OCI-LY7 (cell line): ENCODE results near the gene RSPH4A. TPM values are rescaled to one million over a fixed set of nuclear protein-coding genes. Genes with fewer than 3 reads are reported as not detected.

Experiments
- BruUV-seq: library from RNA; stranded (reverse); fragments of 400-500 nt; replicated peaks from 2 replicates; lab custom pipeline; 2021; lab: Mats Ljungman, UMichigan
- CTCF ChIA-PET: fragments of 300-600 bp; sonication (Branson Sonifier 250); formaldehyde crosslinking; loops from one replicate; lab custom pipeline; 2022; ENCODE audit warnings: antibody characterized with exemption; ENCODE audit not compliant: unreplicated experiment; lab: Charles Lee
- POLR2A ChIA-PET: fragments of 300-600 bp; sonication (Branson Sonifier 250); formaldehyde crosslinking; loops from one replicate; lab custom pipeline; 2022; ENCODE audit warnings: antibody characterized with exemption; lab: Charles Lee
- DNase-seq: peaks from one replicate; pipeline ENCODE4 v3.0.0-alpha.2; 2015; ENCODE audit warnings: low spot score
- H2AFZ ChIP-seq: fragments of 200-600 bp; sonication (generic), shearing (Covaris generic); 2 replicates; pipeline ENCODE4 v1.6.1; 2014; ENCODE audit warnings: mild to moderate bottlenecking, antibody characterized with exemption, low read length, moderate library complexity
- H3K27ac ChIP-seq: fragments of 200-600 bp; sonication (generic); 2 replicates; pipeline ENCODE4 v1.5.1; 2014; ENCODE audit warnings: mixed run types, low read depth, mild to moderate bottlenecking, moderate library complexity, low read length, inconsistent platforms; ENCODE audit not compliant: poor library complexity, severe bottlenecking
- H3K36me3 ChIP-seq: fragments of 200-600 bp; sonication (generic); 2 replicates; pipeline ENCODE4 v1.6.1; 2014; ENCODE audit warnings: mild to moderate bottlenecking, antibody characterized with exemption, low read length, moderate library complexity, mixed read lengths; ENCODE audit not compliant: insufficient read depth
- H3K4me1 ChIP-seq: fragments of 200-600 bp; sonication (generic); 2 replicates; pipeline ENCODE4 v1.5.1; 2014; ENCODE audit warnings: mild to moderate bottlenecking, low read length; ENCODE audit not compliant: insufficient read depth, poor library complexity, severe bottlenecking
- H3K4me2 ChIP-seq: fragments of 200-600 bp; sonication (generic); 2 replicates; pipeline ENCODE4 v1.6.1; 2014; ENCODE audit warnings: mild to moderate bottlenecking, low read length
- H3K4me3 ChIP-seq: fragments of 200-600 bp; sonication (generic); 2 replicates; pipeline ENCODE4 v1.5.1; 2014; ENCODE audit warnings: mild to moderate bottlenecking, low read depth, low read length; ENCODE audit not compliant: poor library complexity, severe bottlenecking
- H3K79me2 ChIP-seq: fragments of 200-600 bp; sonication (generic); 2 replicates; pipeline ENCODE4 v1.6.1; 2016; ENCODE audit warnings: low read depth, mild to moderate bottlenecking, low read length, moderate library complexity, mixed read lengths; ENCODE audit not compliant: insufficient read depth
- H3K9me2 ChIP-seq: fragments of 200-600 bp; sonication (generic); 2 replicates; pipeline ENCODE4 v1.6.1; 2016; ENCODE audit warnings: mild to moderate bottlenecking, low read length, mixed read lengths; ENCODE audit not compliant: insufficient read depth
- H3K9me3 ChIP-seq: fragments of 200-600 bp; sonication (generic); 2 replicates; pipeline ENCODE4 v1.6.1; 2014; ENCODE audit warnings: mild to moderate bottlenecking, mixed run types, low read length, mixed read lengths
- H4K20me1 ChIP-seq: fragments of 200-600 bp; sonication (generic); 2 replicates; pipeline ENCODE4 v1.6.1; 2014; ENCODE audit warnings: mild to moderate bottlenecking, antibody characterized with exemption, low read length, moderate library complexity, mixed read lengths; ENCODE audit not compliant: insufficient read depth
- EZH2phosphoT487 ChIP-seq: fragments of 200-600 bp; sonication (generic); IDR thresholded peaks from 2 replicates; pipeline ENCODE4 v1.6.1; 2018; ENCODE audit warnings: low read depth, borderline replicate concordance, mild to moderate bottlenecking, mixed run types, antibody characterized with exemption, low read length, moderate library complexity, mixed read lengths
- intact Hi-C: fragments of 100-400 bp; cut with micrococcal nuclease; formaldehyde crosslinking; loops from one replicate; pipeline ENCODE4 v1.10.0; 2022; ENCODE audit not compliant: unreplicated experiment
- total RNA-seq, 2 experiments: library from RNA; depleted of rRNA in 1 of 2; stranded (reverse); fragments of >200 nt in 1 of 2; shearing (Covaris generic) in 1 of 2; gene quantifications; 2 replicates each; pipeline ENCODE4 v1.2.3, GENCODE V29; 2014 to 2022
- TF ChIP-seq, protein P1 (sequence below): fragments of 200-600 bp; sonication (generic); conservative IDR thresholded peaks from 2 replicates; pipeline ENCODE4 v1.5.1; 2014; ENCODE audit warnings: mild to moderate bottlenecking, antibody characterized with exemption, low read length, moderate library complexity, mixed read lengths

Gene RSPH4A
- total RNA-seq, 2 experiments from 2014 or later, result 0.16 TPM; not detected in 1

DNA sequence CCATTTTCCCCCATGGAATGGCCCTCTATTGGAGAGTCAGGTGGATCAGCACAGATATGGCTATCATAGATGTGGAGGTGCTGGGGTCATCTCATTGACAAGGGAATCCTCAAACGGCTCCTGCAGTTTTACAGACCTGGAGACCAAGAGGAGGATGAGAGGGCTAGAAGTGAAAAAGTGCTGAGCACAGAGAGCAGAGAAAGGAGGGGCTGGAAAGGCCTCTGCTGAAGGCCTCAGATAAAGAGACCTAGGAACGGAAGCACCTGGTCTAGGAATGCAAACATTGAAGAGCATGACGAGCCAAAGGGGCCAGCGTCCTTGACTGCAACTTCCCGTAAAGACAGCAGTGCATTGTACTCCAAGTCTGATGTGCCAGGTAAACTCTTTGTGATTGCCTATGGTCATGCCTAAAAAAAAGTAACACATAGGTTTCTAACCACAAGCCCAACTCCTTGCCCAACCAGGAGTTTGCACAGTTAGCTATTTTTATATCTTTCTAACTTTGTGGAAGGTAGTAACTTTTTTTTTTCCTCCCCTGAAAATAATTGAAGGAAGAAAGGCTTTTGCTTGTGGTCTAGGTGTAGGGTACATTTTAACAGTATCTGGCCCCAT is 15.2 kb downstream of the RSPH4A start:
- intact Hi-C loops, result no loop called here
- Histone ChIP-seq H3K36me3 (peaks cover 38% of the 10 kb centered on the region), H4K20me1 (no peaks in the 10 kb centered on the region; the same call in 1 of the 2 replicates), H3K4me3 (no peak overlapping the region), H3K79me2 (no peaks in the 10 kb centered on the region), H3K4me2 (no peak overlapping the region), H3K27ac (no peak overlapping the region), H3K9me2 (no peaks in the 10 kb centered on the region), H3K4me1 (peaks cover 19% of the 10 kb centered on the region), H3K9me3 (no peaks in the 10 kb centered on the region), H2AFZ (no peak overlapping the region)
- POLR2A ChIA-PET, result interaction anchor here (1.3 kb wide), 1 partner anchor 19 kb away, joined by 3 read pairs; no protein-coding TSS in a partner anchor
- CTCF ChIA-PET, result no interaction called here
- peak; percentile 57 for DNase-seq
- no TSS peak for BruUV-seq
- TF ChIP-seq, protein P1, sequence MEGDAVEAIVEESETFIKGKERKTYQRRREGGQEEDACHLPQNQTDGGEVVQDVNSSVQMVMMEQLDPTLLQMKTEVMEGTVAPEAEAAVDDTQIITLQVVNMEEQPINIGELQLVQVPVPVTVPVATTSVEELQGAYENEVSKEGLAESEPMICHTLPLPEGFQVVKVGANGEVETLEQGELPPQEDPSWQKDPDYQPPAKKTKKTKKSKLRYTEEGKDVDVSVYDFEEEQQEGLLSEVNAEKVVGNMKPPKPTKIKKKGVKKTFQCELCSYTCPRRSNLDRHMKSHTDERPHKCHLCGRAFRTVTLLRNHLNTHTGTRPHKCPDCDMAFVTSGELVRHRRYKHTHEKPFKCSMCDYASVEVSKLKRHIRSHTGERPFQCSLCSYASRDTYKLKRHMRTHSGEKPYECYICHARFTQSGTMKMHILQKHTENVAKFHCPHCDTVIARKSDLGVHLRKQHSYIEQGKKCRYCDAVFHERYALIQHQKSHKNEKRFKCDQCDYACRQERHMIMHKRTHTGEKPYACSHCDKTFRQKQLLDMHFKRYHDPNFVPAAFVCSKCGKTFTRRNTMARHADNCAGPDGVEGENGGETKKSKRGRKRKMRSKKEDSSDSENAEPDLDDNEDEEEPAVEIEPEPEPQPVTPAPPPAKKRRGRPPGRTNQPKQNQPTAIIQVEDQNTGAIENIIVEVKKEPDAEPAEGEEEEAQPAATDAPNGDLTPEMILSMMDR, result no peak
- no peak for TF ChIP-seq EZH2phosphoT487

DNA sequence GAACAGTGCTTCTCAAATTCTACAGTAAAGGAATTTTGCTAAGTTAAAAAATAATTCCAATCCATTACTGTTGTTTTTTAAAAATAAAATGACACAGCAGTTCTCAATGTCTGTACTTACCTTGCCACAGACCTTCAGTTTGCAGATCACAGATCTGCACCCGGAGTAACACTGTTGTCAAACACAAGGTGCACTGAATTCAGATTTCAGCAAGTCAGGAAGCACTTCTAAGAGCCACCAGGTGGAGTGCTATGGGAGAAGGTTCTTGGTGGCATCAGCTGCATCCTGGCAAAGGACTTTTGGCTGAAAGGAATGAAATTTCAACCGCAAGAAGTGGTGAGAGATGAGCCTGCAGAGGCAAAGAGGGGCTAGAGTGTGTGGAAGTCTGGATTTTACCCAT is 17.4 kb downstream of the RSPH4A start:
- Histone ChIP-seq H3K36me3 (peaks cover 50% of the 10 kb centered on the region), H3K9me2 (no peaks in the 10 kb centered on the region), H4K20me1 (no peaks in the 10 kb centered on the region; the same call in 1 of the 2 replicates), H3K4me1 (peaks cover 19% of the 10 kb centered on the region), H3K4me3 (no peak overlapping the region), H3K27ac (no peak overlapping the region), H2AFZ (no peak overlapping the region), H3K4me2 (no peak overlapping the region), H3K9me3 (no peaks in the 10 kb centered on the region), H3K79me2 (no peaks in the 10 kb centered on the region)
- no TSS peak for BruUV-seq
- peak; percentile 36 for DNase-seq
- ChIA-PET POLR2A (no interaction called here), CTCF (no interaction called here)
- intact Hi-C loops, result no loop called here
- TF ChIP-seq, protein P1, result peak; percentile 68
- no peak for TF ChIP-seq EZH2phosphoT487

DNA sequence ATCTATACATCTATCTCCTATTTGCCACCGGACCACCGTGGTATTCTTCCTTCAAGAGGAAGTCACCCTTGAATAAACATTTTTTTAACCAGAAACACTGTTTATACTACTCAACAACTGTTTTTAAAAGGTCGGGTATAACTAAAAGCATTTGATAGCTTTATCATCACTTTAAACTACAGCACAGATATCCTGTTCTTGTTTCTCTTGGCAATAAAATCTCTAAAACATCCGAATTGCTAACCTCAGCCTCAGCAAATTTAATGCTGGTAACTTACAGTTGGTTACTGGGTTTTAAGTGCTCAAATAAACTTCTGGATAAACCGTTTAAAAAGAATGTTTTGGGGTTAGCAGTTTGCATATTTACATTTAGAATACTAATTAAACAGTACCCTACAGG is 31.9 kb downstream of the RSPH4A start:
- H3K79me2 ChIP-seq, result no peaks in the 10 kb centered on the region
- H4K20me1 ChIP-seq, result no peaks in the 10 kb centered on the region
- ChIA-PET POLR2A (interaction anchor here (0.5 to 1.6 kb wide), 4 partner anchors 21 to 393 kb away, joined by 3 to 6 read pairs (median 4); no protein-coding TSS in a partner anchor), CTCF (no interaction called here)
- no peak overlapping the region for H3K4me3 ChIP-seq
- intact Hi-C loops, result loop anchor here (5.0 kb wide), 1 partner anchor 76 kb away; the partner anchor contains the start of gene RWDD1
- TF ChIP-seq EZH2phosphoT487, result no peak
- TF ChIP-seq, protein P1, result no peak
- no peaks in the 10 kb centered on the region for H3K4me1 ChIP-seq
- DNase-seq, result no peak
- no peak overlapping the region for H2AFZ ChIP-seq
- H3K9me2 ChIP-seq, result no peaks in the 10 kb centered on the region
- H3K9me3 ChIP-seq, result no peaks in the 10 kb centered on the region
- H3K4me2 ChIP-seq, result no peak overlapping the region
- peaks cover 72% of the 10 kb centered on the region for H3K36me3 ChIP-seq
- no peak overlapping the region for H3K27ac ChIP-seq
- no TSS peak for BruUV-seq
